GM21786 (cell line): ENCODE data around the gene LHFPL6.
A peak's percentile ranks its signal among the peaks of the same experiment; 100 is the strongest.

Source experiments
- ATAC-seq: cut with Tn5 transposase; IDR thresholded peaks from one replicate; pipeline ENCODE4 v1.9.1; 2021; ENCODE audit not compliant: unreplicated experiment

Gene LHFPL6

GRCh38 chr13:39318161-39318560, 284.8 kb downstream of the LHFPL6 start:
- no peak for ATAC-seq

GRCh38 chr13:39317291-39317690, 285.7 kb downstream of the LHFPL6 start:
- ATAC-seq = no peak

- ATAC-seq = no peak
Observed at GRCh38 chr13:39315796-39316195, 287.2 kb downstream of the LHFPL6 start.

- no peak for ATAC-seq
Observed at GRCh38 chr13:39313721-39314120, 289.3 kb downstream of the LHFPL6 start.

GRCh38 chr13:39312596-39312995, 290.4 kb downstream of the LHFPL6 start:
- ATAC-seq = no peak

- no peak for ATAC-seq
Observed at GRCh38 chr13:39311619-39312018, 291.4 kb downstream of the LHFPL6 start.

- ATAC-seq = no peak
Observed at GRCh38 chr13:39310961-39311360, 292.0 kb downstream of the LHFPL6 start.

GRCh38 chr13:39306639-39307589, 296.1 kb downstream of the LHFPL6 start:
- peak; percentile 90 for ATAC-seq

- ATAC-seq = no peak
Observed at GRCh38 chr13:39302820-39303219, 300.2 kb downstream of the LHFPL6 start.

- ATAC-seq = no peak
Observed at GRCh38 chr13:39298951-39299350, 304.0 kb downstream of the LHFPL6 start.

- ATAC-seq = no peak
Observed at GRCh38 chr13:39297664-39298171, 305.3 kb downstream of the LHFPL6 start.

- no peak for ATAC-seq
Observed at GRCh38 chr13:39297023-39297422, 306.0 kb downstream of the LHFPL6 start.

- no peak for ATAC-seq
Observed at GRCh38 chr13:39296193-39296592, 306.8 kb downstream of the LHFPL6 start.
